Activated CD8-positive, alpha-beta memory T cell treated with anti-CD3 and anti-CD28 coated beads, Interleukin-2, amount 50 U/mL, for 4 hours (primary cell): ENCODE data around the gene IRF3.
A peak's percentile ranks its signal among the peaks of the same experiment; 100 is the strongest.

ENCODE experiments used
- DNase-seq: peaks from one replicate; pipeline ENCODE4 v3.0.0-alpha.2; 2020

IRF3 gene, protein sequence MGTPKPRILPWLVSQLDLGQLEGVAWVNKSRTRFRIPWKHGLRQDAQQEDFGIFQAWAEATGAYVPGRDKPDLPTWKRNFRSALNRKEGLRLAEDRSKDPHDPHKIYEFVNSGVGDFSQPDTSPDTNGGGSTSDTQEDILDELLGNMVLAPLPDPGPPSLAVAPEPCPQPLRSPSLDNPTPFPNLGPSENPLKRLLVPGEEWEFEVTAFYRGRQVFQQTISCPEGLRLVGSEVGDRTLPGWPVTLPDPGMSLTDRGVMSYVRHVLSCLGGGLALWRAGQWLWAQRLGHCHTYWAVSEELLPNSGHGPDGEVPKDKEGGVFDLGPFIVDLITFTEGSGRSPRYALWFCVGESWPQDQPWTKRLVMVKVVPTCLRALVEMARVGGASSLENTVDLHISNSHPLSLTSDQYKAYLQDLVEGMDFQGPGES

DNA sequence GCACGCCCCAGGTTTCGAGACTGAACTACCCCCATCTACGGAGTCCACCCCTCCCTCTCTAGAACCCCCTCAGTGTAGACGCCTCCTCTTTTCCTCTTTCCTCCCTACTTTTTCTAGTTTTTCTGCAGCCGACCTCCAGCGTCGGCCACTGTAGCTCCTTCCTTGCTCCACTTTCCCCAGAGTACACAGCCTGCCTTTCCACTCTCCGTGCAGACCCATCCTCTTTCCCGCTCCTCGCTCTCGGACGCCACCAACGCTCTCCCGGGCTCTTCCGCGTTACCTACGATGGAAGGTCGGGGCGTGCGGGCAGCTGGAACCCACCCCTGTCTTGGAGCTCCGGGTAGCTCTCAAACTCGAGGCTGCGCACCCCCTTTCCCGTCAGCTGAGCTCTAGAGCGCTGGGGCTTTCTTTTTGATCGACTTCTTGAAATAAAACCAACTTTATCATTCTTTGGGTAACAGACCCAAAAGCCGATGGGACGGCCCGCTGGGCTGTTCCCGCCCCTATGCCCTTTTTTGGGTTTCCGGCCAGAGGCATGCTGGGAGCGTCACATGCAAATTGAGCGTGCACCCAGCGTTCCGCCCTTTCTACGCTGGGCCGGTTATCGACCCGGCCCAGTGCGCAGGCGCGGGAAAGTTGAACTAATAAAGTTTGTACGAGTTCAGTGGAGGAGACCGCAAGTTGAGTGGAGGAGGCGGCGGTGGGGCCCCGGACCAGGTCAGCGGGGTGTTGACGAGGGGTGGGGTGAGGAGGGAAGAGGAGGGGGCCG, at the start of gene IRF3, which contains the start of gene BCL2L12:
IRF3 (minus strand) TSS at position 507 of the 769 bp plus-strand sequence. CDS start 1,019 bp downstream, outside the sequence.
BCL2L12 (plus strand) TSS at position 583 of the 769 bp plus-strand sequence. CDS start 760 bp downstream, outside the sequence.
- peak; percentile 100 for DNase-seq

DNA sequence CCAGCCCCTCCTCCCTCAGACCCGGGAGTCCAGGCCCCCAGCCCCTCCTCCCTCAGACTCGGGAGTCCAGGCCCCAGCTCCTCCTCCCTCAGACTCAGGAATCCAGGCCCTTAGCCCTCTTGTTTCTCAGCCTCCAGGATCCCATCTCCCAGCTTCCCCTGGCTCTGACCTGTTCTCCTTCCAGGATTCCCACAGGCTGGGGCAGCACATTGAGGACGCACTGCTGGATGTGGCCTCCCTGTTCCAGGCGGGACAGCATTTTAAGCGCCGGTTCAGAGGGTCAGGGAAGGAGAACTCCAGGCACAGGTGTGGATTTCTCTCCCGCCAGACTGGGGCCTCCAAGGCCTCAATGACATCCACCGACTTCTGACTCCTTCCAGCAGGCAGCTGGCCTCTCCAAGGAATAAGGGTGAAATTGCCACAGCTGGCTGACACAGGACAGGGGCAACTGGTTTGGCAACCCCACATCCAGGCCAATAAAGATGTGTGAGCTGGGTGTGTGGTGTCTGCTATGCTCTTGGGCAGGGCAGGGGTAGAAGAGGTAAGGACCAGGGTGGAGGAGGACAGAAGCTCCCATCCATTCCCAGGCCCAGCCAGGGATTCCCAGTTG, 47.7 kb upstream of the IRF3 start:
- DNase-seq: no peak

DNA sequence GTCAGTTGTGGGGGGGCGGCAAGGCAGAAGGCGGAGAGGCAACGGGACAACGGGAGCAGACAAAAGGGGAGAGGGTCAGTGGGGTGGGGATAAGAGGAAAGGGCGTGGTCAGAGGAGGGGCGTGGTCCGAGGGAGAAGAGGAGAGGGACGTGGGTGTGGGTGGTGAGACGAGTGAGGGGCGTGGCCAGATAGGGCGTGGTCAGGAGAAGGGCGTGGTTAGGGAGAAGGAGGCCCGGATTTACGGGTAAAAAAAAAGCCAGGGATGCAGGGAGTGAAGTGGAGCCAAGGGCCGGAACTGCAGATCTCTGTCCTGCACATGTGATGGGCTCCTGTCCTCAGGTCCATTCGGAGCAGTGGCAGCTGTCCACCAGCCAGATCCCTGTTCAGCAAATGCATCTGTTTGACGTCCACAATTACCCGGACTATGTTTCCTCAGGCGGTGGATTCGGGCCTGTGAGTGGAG, 46.8 kb upstream of the IRF3 start:
- DNase-seq: no peak

- no peak for DNase-seq
Observed at GRCh38 chr19:49710372-49710951, 44.8 kb upstream of the IRF3 start.

DNA sequence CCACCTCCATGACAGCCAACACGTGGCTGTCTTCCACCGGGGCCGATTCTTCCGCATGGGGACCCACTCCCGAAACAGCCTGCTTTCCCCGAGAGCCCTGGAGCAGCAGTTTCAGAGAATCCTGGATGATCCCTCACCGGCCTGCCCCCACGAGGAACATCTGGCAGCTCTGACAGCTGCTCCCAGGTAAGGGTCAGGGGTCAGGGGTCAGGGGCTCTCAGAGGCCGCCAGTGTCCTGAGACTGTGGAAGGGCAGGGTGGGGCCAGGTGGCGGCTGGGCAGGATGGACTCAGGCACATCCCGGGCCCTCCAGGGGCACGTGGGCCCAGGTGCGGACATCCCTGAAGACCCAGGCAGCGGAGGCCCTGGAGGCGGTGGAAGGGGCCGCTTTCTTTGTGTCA, 40.3 kb upstream of the IRF3 start:
- no peak for DNase-seq

DNA sequence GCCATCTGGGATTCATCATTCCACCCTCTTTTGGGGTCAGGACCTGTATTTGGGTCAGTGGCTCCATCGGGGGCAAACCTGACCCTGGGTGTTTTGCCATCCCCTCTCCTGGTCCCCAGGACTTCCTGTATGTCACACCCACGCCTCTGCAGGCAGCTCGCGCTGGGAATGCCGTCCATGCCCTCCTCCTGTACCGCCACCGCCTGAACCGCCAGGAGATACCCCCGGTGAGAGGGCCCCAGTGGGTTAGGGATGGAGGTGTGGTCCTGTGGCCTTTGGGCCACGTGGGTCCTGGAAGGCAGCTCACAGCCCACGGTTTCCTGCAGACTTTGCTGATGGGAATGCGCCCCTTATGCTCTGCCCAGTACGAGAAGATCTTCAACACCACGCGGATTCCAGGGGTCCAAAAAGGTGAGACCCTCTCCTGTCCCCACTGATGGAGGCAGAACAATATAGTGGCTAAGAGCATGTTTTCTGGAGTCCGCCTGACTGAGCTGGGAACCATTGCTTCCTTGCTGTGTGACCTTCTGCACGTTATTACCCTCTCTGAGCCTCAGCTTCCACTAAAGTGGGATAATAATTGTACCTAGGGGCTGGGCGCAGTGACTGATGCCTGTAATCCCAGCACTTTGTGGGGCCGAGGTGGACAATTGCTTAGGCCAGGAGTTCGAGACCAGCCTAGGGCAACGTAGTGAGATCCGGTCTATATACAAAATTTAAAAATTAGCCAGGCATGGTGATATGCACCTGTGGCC, 39.4 kb upstream of the IRF3 start:
- no peak for DNase-seq

- no peak for DNase-seq
Observed at GRCh38 chr19:49701271-49701786, 35.7 kb upstream of the IRF3 start.

GRCh38 chr19:49700563-49700962, 34.9 kb upstream of the IRF3 start:
- no peak for DNase-seq

- DNase-seq: no peak
Observed at GRCh38 chr19:49699364-49699763, 33.7 kb upstream of the IRF3 start.

DNA sequence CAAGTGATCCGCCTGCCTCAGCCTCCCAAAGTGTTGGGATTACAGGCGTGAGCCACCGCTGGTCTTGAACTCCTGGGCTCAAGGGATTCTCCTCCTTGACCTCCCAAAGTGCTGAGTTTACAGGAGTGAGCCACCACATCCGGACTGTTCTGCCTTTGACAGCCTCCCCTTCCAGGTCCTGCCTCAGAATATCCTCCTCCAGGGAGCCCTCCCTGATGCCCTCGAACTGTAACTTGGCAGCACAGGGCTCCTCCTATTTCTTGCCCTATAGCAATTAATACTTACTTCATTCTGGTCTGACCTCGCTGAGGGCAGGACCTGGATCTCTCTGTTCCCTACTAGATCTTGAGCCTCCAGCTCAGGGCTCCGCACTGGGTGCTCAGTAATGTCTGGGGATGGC, 31.2 kb upstream of the IRF3 start:
- no peak for DNase-seq

GRCh38 chr19:49696115-49696514, 30.5 kb upstream of the IRF3 start:
- DNase-seq: no peak

DNA sequence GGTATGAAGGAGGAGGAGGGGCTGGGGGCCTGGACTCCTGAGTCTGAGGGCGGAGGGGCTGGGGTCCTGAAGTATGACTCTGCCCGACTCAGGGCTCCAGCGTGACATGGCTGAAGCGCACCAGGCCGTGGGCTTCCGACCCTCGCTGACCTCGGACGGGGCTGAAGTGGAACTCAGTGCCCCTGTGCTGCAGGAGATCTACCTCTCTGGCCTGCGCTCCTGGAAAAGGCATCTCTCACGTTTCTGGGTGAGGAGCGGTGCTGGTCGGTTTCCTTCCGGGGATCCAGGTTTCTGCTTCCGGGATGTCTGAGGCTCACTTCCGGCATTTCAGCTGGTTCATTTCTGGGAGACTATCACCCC, 26.5 kb upstream of the IRF3 start:
- no peak for DNase-seq

DNA sequence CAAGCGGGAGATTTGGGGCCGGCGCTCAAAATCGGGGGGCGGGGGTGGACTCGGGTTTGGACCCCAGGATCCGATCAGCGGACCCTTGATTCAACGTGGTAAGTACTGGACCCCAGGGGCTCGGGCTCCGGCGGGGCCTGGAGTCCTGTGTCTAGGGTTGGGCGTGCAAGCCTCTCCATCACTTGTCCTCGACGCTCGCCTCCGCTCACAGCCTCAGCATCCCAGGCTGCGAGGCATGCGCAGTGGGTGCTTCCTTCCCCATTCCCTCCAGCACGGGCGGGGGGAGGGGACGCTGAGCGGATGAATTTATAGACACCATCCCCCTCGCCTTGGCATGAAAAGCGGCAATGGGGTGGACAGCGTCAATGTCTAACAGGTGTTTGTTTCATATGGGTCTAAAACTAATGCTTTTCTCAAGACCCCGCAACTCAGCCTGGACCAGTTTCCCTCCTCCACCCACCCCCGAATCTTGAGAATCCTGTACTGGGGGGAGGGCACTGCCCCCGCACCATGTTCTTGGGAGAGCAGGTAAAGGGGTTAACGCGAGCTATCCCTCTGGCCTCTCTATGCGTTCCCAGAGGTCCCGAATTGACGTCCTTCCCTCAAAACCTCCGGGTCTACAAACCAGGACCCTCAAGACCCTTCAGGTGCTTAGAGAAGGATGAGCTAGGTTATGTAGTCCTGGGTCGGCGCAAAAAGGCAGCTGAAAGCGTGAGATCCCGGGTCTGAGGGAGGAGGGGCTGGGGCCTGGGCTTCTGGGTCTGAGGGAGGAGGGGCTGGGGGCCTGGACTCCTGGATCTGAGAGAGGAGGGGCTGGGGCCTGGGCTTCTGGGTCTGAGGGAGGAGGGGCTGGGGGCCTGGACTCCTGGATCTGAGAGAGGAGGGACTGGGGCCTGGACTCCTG, 25.8 kb upstream of the IRF3 start:
- DNase-seq: no peak

- peak; percentile 49 for DNase-seq
Observed at GRCh38 chr19:49690656-49691242, 25.1 kb upstream of the IRF3 start, which contains the start of gene CPT1C. Gene CPT1C (plus strand): TSS chr19:49691116. CDS start chr19:49692253, 1,137 bp downstream.

GRCh38 chr19:49690079-49690655, 24.5 kb upstream of the IRF3 start:
- DNase-seq: no peak

DNA sequence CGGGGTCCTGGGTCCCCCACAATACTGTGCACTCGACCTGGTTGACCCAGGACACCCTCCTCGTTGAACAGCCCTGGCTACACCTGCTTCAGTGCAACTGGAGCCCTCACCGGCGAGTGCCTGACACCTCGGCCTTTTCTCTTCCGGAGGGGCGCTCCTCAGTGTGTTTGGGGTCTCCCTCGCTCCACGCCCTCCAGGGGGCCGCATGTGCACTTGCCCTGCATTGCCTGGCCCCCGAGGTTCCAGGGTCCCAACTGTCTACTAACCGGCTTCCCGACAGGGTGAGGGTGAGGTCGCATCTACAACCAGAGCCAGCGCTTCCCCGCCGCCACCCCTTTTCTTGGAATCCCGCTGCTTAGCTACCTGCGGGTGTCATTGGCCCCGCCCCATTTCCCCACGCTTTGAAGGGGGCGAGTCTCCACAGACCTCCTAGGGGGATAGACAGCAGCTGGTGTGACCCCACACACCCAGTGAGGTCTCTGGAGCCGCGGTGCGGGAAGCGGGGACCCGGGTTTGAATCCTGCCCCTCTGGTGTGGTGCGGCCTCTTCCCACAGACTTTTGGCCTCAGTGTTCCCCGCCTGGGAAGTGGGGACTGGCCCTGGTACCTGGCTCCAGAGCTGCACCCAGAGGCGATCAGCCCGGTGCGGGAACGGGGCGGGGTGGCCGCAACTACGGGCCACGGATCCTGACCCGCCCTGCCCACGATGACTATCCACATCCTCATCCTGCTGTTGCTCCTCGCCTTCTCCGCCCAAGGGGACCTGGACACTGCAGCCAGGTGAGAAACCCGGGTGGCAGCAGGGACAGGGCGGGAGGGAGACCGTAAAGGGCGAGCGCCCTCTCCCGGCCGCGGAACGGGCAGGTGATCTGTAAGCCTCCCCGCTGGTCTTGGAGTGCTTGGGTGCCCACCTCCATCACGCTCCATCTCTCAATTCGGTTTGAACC, 23.7 kb upstream of the IRF3 start, which contains the start of gene ADM5:
ADM5 (plus strand) TSS at position 462 of the 946 bp plus-strand sequence; CDS start at position 706, 244 bp downstream.
- DNase-seq: peak; percentile 51

DNA sequence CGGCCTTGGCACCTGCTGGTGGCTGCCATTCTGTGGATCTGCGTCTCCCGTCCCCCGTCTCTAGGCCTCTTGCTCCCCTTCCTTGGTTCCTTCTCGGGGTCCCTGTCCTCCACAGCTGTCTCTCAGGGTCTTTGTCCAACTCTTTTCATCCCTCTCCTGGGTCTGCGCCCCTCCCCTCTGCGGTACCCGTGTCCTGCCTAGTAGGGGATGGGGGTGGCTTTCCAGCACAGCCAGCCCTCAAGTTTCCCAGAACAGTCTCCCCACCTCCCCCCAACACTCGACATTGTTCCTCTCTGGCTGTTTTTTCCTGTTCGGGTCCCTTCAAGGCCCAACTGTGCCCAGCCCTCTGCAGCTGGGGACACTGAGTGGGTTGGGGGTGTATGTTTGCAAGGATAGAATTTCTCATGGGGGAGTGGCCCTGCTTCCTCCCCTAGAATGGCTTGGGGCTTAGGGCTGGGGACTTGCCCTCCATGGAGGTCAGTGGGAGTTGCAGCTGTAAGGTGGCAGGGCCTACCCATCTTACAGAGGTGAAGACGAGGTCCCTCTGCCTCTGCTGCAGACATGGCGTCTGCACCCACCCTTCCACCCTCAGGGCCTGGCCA, 23.0 kb upstream of the IRF3 start:
- DNase-seq: no peak
